NCI-H1930 (cell line): Measurements from ENCODE around the gene SPTLC2.

Experiments
- DNase-seq, 2 experiments: peaks; one replicate each; lab custom pipeline; 2025; lab: John Stamatoyannopoulos, UW

Gene SPTLC2

GRCh38 chr14:77469067-77469505 lies 147.4 kb downstream of the SPTLC2 start:
- no peak for DNase-seq

GRCh38 chr14:77467801-77468200 lies 148.6 kb downstream of the SPTLC2 start:
- DNase-seq: no peak

GRCh38 chr14:77459072-77459723 lies 157.2 kb downstream of the SPTLC2 start:
- DNase-seq: peak; percentile 28 to 52

- no peak for DNase-seq
Measured at GRCh38 chr14:77458249-77458950, 158.0 kb downstream of the SPTLC2 start.

GRCh38 chr14:77457522-77458248 lies 158.8 kb downstream of the SPTLC2 start, which contains the start of the genes AHSA1 and VIPAS39:
AHSA1 (plus strand) TSS chr14:77458093; CDS start chr14:77458190, 97 bp downstream.
VIPAS39 (minus strand) TSS chr14:77457601; CDS start chr14:77454102, 3,499 bp downstream.
- peak; percentile 96 to 97 for DNase-seq

GRCh38 chr14:77457115-77457521 lies 159.3 kb downstream of the SPTLC2 start:
- no peak for DNase-seq
